Measurements from ENCODE around the gene CDCA5.

DNA sequence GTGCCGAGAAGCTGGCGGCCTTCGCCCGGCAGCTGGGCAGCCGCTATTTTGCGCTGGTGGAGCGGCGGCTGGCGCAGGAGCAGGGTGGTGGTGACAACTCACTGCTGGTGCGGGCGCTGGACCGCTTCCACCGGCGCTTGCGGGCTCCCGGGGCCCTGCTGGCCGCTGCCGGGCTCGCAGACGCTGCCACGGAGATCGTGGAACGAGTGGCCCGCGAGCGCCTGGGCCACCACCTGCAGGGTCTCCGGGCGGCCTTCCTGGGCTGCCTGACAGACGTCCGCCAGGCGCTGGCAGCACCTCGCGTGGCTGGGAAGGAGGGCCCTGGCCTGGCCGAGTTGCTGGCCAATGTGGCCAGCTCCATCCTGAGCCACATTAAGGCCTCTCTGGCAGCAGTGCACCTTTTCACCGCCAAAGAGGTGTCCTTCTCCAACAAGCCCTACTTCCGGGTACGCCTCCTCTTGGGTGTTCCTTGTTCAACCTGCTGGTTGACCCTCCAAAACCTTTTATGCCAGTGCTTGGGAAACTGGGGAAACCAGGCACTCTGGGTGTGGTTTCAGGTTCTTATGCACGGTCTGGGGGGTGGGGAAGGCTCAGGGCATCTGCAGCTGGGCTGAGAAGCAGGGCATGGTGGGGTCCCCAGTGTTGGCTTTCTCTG lies 24.8 kb upstream of the CDCA5 start:
- TF ChIP-seq POLR2AphosphoS5 (IDR thresholded peaks at IDR 0.05; ENCODE audit: low read depth, low read length) (no peak), POLR2A (IDR thresholded peaks at IDR 0.05; ENCODE audit: low read depth, low read length) (no peak)

Measured in GM12891 (cell line).